GM12891 (cell line): ENCODE results near the gene VWF.

Experiments
- PAX5 ChIP-seq: IDR thresholded peaks from 2 replicates; pipeline ENCODE4 v1.6.1; 2011; ENCODE audit warnings: low read length, moderate library complexity, mild to moderate bottlenecking; ENCODE audit not compliant: insufficient read depth, severe bottlenecking
- POLR2A ChIP-seq: IDR thresholded peaks from 2 replicates; pipeline ENCODE4 v1.6.1; 2011; ENCODE audit warnings: low read depth, low read length, control low read depth
- POLR2AphosphoS5 ChIP-seq: IDR thresholded peaks from 2 replicates; pipeline ENCODE4 v1.6.1; 2011; ENCODE audit warnings: low read depth, low read length, control low read depth
- POU2F2 ChIP-seq: IDR thresholded peaks from 2 replicates; pipeline ENCODE4 v1.6.1; 2011; ENCODE audit warnings: low read depth, mild to moderate bottlenecking, control low read depth, low read length, moderate library complexity
- SPI1 ChIP-seq: IDR thresholded peaks from 2 replicates; pipeline ENCODE4 v1.6.1; 2011; ENCODE audit warnings: low read depth, low read length, control low read depth
- TAF1 ChIP-seq: IDR thresholded peaks from 2 replicates; pipeline ENCODE4 v1.6.1; 2011; ENCODE audit warnings: low read depth, low read length, control low read depth

DNA sequence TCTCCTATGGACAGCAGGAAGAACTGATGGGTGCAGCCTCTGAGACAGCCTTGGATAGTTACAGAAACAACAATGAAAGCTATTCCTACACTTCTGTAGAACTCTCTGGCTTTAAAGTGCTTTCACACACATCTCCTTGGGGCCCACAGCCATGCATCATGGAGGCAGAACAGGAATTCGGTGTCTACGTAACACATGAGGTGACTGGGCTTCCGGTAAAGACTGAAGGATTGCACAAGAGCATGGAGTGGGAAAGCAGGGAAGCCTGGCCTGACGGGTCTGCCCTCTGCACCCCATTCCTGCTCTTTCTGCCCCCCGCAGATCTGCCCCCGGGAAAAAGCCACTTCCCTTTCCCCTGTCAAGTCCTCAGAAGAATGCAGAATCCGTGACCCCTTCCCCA, 82.6 kb downstream of the VWF start:
- no peak for TF ChIP-seq POLR2A
- no peak for TF ChIP-seq POLR2AphosphoS5
- no peak for TF ChIP-seq SPI1
- no peak for TF ChIP-seq POU2F2
- no peak for TF ChIP-seq TAF1
- TF ChIP-seq PAX5, result no peak
